Activated CD8-positive, alpha-beta T cell treated with anti-CD3 and anti-CD28 coated beads, Interleukin-2, amount 10 ng/mL, durations not matched to agents 7 days and 5 days (primary cell): ENCODE measurements around the gene FBLN7. TPM values are rescaled to one million over a fixed set of nuclear protein-coding genes. Genes with fewer than 3 reads are reported as not detected.

Experiments
- ATAC-seq: fragments of 150-1000 bp; cut with Tn5 transposase; one replicate; pipeline ENCODE4 v1.10.0; 2021; ENCODE audit warnings: moderate library complexity
- CTCF ChIA-PET: fragments of 350-600 bp; sonication (Branson Sonifier 250); formaldehyde crosslinking; loops from one replicate; lab custom pipeline; 2021; ENCODE audit warnings: antibody characterized with exemption; lab: Charles Lee
- POLR2A ChIA-PET: fragments of 350-600 bp; sonication (Branson Sonifier 250); formaldehyde crosslinking; loops from one replicate; lab custom pipeline; 2021; ENCODE audit warnings: antibody characterized with exemption; lab: Charles Lee
- DNase-seq: peaks from one replicate; pipeline ENCODE4 v3.0.0-alpha.2; 2020
- H3K27ac Mint-ChIP-seq: one replicate; pipeline ENCODE4 v1.8.0; 2021; ENCODE audit warnings: mild to moderate bottlenecking, mixed read lengths
- H3K27me3 Mint-ChIP-seq: one replicate; pipeline ENCODE4 v1.8.0; 2021; ENCODE audit warnings: low read depth, mixed read lengths
- H3K36me3 Mint-ChIP-seq: one replicate; pipeline ENCODE4 v1.8.0; 2021; ENCODE audit warnings: low read depth, mixed read lengths
- H3K4me1 Mint-ChIP-seq: one replicate; pipeline ENCODE4 v1.8.0; 2021; ENCODE audit warnings: low read depth, mixed read lengths
- H3K4me3 Mint-ChIP-seq: one replicate; pipeline ENCODE4 v1.8.0; 2021; ENCODE audit warnings: mild to moderate bottlenecking, mixed read lengths
- H3K9me3 Mint-ChIP-seq: one replicate; pipeline ENCODE4 v1.8.0; 2022; ENCODE audit warnings: mixed read lengths; ENCODE audit not compliant: insufficient read depth
- total RNA-seq, 2 experiments: library from RNA; stranded (reverse); gene quantifications; one replicate each; pipeline ENCODE4 v1.2.3, GENCODE V29; 2021

The FBLN7 gene
- total RNA-seq, 2 experiments from 2014 or later, result 0.58 to 0.91 TPM

GRCh38 chr2:112217854-112218253 lies 79.7 kb downstream of the FBLN7 start:
- H3K4me1 Mint-ChIP-seq, result no peaks in the 10 kb centered on the region
- H3K36me3 Mint-ChIP-seq, result peaks cover 52% of the 10 kb centered on the region
- no peak overlapping the region for H3K27ac Mint-ChIP-seq
- CTCF ChIA-PET, result interaction anchor here (1.2 kb wide), 1 partner anchor 37 kb away, joined by 3 read pairs; the partner anchor contains the start of gene ZC3H8
- H3K9me3 Mint-ChIP-seq, result peaks cover 7% of the 10 kb centered on the region
- POLR2A ChIA-PET, result no interaction called here
- DNase-seq (no peak), ATAC-seq (no peak)
- no peak overlapping the region for H3K4me3 Mint-ChIP-seq
- no peaks in the 10 kb centered on the region for H3K27me3 Mint-ChIP-seq

- Mint-ChIP-seq H3K4me3 (no peak overlapping the region), H3K9me3 (peaks cover 7% of the 10 kb centered on the region), H3K27ac (no peak overlapping the region), H3K4me1 (no peaks in the 10 kb centered on the region), H3K27me3 (no peaks in the 10 kb centered on the region), H3K36me3 (peaks cover 49% of the 10 kb centered on the region)
- CTCF ChIA-PET, result interaction anchor here (0.6 kb wide), 1 partner anchor 98 kb away, joined by 3 read pairs; no protein-coding TSS in a partner anchor
- POLR2A ChIA-PET, result no interaction called here
- DNase-seq (no peak), ATAC-seq (no peak)
Observed at GRCh38 chr2:112220186-112220585, 82.0 kb downstream of the FBLN7 start.

GRCh38 chr2:112220831-112221230 lies 82.6 kb downstream of the FBLN7 start:
- DNase-seq, result no peak
- CTCF ChIA-PET, result interaction anchor here (1.1 kb wide), 1 partner anchor 27 kb away, joined by 3 read pairs; no protein-coding TSS in a partner anchor

GRCh38 chr2:112229348-112229747 lies 91.2 kb downstream of the FBLN7 start:
- no peak for DNase-seq
- Mint-ChIP-seq H3K4me3 (no peak overlapping the region), H3K36me3 (peaks cover 45% of the 10 kb centered on the region), H3K9me3 (no peaks in the 10 kb centered on the region), H3K27me3 (no peaks in the 10 kb centered on the region), H3K27ac (no peak overlapping the region), H3K4me1 (peaks cover 3% of the 10 kb centered on the region)
- no peak for ATAC-seq
- POLR2A ChIA-PET, result no interaction called here
- CTCF ChIA-PET, result no interaction called here

More at GRCh38 chr2:112220831-112221230, 82.6 kb downstream of the FBLN7 start:
- no peak overlapping the region for H3K4me3 Mint-ChIP-seq
- H3K4me1 Mint-ChIP-seq, result no peaks in the 10 kb centered on the region
- no peaks in the 10 kb centered on the region for H3K27me3 Mint-ChIP-seq
- peaks cover 7% of the 10 kb centered on the region for H3K9me3 Mint-ChIP-seq
- POLR2A ChIA-PET, result interaction anchor here (0.9 kb wide), 1 partner anchor 34 kb away, joined by 3 read pairs; the partner anchor contains the start of gene ZC3H8
- H3K36me3 Mint-ChIP-seq, result peaks cover 51% of the 10 kb centered on the region
- no peak overlapping the region for H3K27ac Mint-ChIP-seq
- ATAC-seq, result no peak

GRCh38 chr2:112230371-112230770 lies 92.2 kb downstream of the FBLN7 start:
- DNase-seq (no peak), ATAC-seq (no peak)
- ChIA-PET CTCF (no interaction called here), POLR2A (no interaction called here)
- Mint-ChIP-seq H3K36me3 (peaks cover 41% of the 10 kb centered on the region), H3K27me3 (no peaks in the 10 kb centered on the region), H3K4me1 (peaks cover 3% of the 10 kb centered on the region), H3K4me3 (no peak overlapping the region), H3K27ac (no peak overlapping the region), H3K9me3 (no peaks in the 10 kb centered on the region)

Other genes with a start within 250 kb of the FBLN7 start
- gene MERTK, start 239.8 kb upstream of the FBLN7 start, total RNA-seq, result under 1 TPM; 0.10 to 0.21 TPM
- gene TMEM87B, start 83.1 kb upstream of the FBLN7 start, total RNA-seq, result 10 to 100 TPM; 18.6 to 19.9 TPM
- 10 to 100 TPM; 13.0 to 16.0 TPM for gene ZC3H8, start 116.7 kb downstream of the FBLN7 start, total RNA-seq
- 1 to 10 TPM; 8.4 to 9.0 TPM for gene ZC3H6, start 137.2 kb downstream of the FBLN7 start, total RNA-seq